ENCODE data around the gene MAGEA12.
"Not testable (repeated sequence)": the region's sequence is repeated elsewhere in the genome, so short reads cannot be mapped to it uniquely, and the experiment has no call there.

Gene MAGEA12

DNA sequence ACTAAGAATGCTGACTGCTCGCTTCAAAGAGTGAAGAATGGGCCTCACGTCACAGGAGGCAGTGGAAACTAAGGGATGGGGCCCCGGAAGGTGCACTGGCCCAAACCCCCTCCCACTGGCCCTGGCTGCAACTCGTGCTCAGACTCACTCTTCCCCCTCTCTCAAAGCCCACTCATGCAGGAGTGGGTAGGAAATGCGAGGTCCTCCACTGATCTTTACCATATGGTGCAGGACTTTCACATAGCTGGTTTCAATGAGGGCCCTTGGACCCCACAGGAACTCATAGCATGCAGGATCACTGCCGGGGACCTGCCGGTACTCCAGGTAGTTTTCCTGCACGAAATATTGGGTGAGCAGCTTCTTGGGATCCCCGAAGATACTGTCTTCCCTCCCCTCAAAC is 33.0 kb downstream of the MAGEA12 start:
- not testable (repeated sequence) for DNase-seq (ENCODE audit: low read depth in 3 of 3)

DNA sequence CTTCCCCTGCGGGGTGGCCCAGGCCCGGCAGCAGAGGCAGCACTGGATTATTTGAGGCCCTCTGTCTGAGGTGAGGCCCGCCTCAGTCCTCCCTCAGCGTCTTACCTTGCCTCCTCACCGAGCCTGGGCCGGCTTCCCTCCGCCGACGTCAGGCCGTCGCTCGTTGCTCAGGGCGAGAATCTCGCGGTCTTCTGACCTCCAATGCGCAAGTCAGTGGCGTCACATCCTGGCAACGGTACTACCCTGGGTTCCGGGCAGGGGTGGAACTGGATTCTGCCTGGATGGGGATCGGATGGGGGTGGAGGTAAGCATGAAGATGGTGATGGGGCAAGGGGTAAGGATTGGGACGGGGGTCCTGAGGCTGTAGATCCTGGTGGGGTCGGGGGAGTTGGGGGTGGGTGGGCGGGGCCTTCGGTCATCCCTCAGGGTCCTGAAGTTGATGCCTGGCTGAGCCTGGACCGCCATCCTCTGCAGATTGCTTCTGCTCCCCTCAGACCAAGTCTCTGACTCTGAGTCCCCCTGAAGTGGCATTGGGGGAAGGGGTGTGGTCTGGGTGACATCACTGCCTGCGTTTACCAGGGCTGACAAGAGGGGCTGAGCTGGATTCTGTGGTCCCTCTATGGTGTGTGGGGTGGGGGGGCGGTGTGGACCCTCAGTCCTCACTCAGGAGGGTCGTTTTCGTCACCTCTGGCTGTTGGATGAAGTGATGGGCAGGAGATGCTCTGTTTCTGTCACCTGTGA is 36.2 kb downstream of the MAGEA12 start, which contains the start of gene MAGEA6:
Gene MAGEA6 (minus strand): TSS at position 141 of the 741 bp plus-strand sequence. CDS start 2,039 bp downstream, outside the sequence.
- not testable (repeated sequence) for DNase-seq (ENCODE audit: low read depth in 3 of 3)

DNA sequence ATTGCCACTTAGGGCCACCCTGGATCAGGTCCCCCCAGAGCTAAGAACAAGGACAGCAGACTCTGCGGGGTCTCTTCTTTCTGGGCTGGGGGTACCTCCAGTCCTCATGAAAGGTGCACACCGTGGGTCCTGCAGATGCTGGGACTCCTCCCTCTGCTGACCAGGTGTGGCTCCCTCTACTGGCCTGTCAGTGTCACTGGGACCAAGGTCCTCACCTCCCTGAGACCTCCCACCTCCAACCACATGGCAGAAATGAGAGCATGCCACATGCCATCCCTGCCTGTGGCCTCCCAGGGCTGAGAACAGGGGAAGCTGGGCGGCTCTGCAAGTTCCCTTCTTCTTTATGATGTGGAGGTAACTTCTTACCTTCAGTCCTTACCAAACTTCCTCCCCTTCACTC is 53.5 kb downstream of the MAGEA12 start:
- DNase-seq (ENCODE audit: low read depth in 3 of 3): not testable (repeated sequence)
